Muscle of leg (tissue), 11 donors: ENCODE measurements around the gene FAF1. TPM values are rescaled to one million over a fixed set of nuclear protein-coding genes. Genes with fewer than 3 reads are reported as not detected.
"Not testable (repeated sequence)": the region's sequence is repeated elsewhere in the genome, so short reads cannot be mapped to it uniquely, and the experiment has no call there.

Source experiments
- DNase-seq: peaks from one replicate; pipeline ENCODE4 v3.0.0; 2013
- H3K27ac ChIP-seq: one replicate; pipeline ENCODE4 v1.5.1; 2013; ENCODE audit warnings: mild to moderate bottlenecking, low read length, control low read depth
- H3K27me3 ChIP-seq: one replicate; pipeline ENCODE4 v1.6.1; 2013; ENCODE audit warnings: low read length; ENCODE audit not compliant: control insufficient read depth, insufficient read depth
- H3K36me3 ChIP-seq: one replicate; pipeline ENCODE4 v1.6.1; 2013; ENCODE audit warnings: low read length; ENCODE audit not compliant: control insufficient read depth, insufficient read depth
- H3K4me1 ChIP-seq: one replicate; pipeline ENCODE4 v1.6.1; 2013; ENCODE audit warnings: low read length; ENCODE audit not compliant: control insufficient read depth, insufficient read depth
- H3K4me3 ChIP-seq: one replicate; pipeline ENCODE4 v1.5.1; 2013; ENCODE audit warnings: low read length, control low read depth
- H3K9me3 ChIP-seq: replicated peaks from 2 replicates; pipeline ENCODE4 v1.6.1; 2013; ENCODE audit warnings: low read depth, low read length; ENCODE audit not compliant: control insufficient read depth
- WGBS: methylation state at CpG from one replicate; pipeline ENCODE4 v1.1.5; 2013; ENCODE audit warnings: missing lambda C conversion rate; ENCODE audit not compliant: insufficient coverage; 5-methylcytosine and 5-hydroxymethylcytosine counted together
- polyA plus RNA-seq, 8 donors: library from polyadenylated mRNA; unstranded; fragments of 120-200 nt; gene quantifications; one replicate each; pipeline versions ENCODE4 v1.2.1 to v1.2.3, GENCODE V29; 2013; ENCODE audit warnings: inconsistent platforms in 1 of 8, low replicate concordance in 1 of 8; ENCODE audit not compliant: insufficient read length in 8 of 8, insufficient read depth in 1 of 8
- total RNA-seq: library from RNA; stranded (reverse); fragments of 120-200 nt; gene quantifications from one replicate; pipeline ENCODE4 v1.2.4, GENCODE V29; 2013

The FAF1 gene
- total and polyA plus RNA-seq, 9 donors, result 35.6 to 51.7 (median 38.6) TPM

DNA sequence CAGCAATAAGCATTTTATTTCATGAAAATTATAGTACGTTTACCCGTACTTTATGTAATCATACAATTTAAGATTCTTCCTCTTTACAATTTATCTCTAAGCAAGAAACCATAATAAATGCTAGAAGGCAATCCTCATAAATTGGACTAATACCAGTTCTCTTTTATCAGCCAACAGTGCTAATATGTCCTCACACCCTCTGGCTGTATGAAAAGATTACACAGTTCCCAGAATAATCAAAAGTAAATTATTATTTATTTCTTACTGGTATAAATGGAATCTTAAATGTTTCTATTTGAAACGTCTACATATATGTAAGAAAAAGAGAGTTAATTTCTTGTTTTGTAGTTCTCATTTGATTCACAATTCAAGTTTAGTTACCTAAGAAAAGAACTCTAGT is 6.9 kb upstream of the FAF1 start:
- Histone ChIP-seq H3K27me3 (peaks cover 2% of the 10 kb centered on the region), H3K36me3 (no peaks in the 10 kb centered on the region), H3K4me1 (peaks cover 10% of the 10 kb centered on the region), H3K27ac (no peak overlapping the region), H3K4me3 (no peak overlapping the region), H3K9me3 (no peaks in the 10 kb centered on the region)
- no peak for DNase-seq
- no CpG with 5 or more reads among the region's 3 CpGs for WGBS

DNA sequence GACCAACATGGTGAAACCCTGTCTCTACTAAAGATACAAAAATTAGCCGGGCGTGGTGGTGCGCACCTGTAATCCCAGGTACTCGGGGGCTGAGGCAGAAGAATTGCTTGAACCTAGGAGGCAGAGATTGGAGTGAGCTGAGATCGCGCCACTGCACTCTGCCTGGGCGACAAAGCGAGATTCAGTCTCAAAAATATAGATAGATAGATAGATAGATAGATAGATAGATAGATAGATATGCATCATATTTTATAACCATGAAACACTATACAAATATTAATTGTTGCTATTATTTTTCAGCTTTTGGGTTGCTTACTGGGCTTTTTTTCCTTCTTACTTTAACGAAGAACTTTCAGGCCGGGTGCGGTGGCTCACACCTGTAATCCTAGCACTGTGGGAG is 4.8 kb upstream of the FAF1 start:
- Histone ChIP-seq H3K27ac (no peak overlapping the region), H3K36me3 (no peaks in the 10 kb centered on the region), H3K9me3 (no peaks in the 10 kb centered on the region), H3K4me3 (no peak overlapping the region), H3K4me1 (peaks cover 4% of the 10 kb centered on the region), H3K27me3 (peaks cover 2% of the 10 kb centered on the region)
- WGBS, result 72% methylated on average over 2 of the region's 11 CpGs
- no peak for DNase-seq

DNA sequence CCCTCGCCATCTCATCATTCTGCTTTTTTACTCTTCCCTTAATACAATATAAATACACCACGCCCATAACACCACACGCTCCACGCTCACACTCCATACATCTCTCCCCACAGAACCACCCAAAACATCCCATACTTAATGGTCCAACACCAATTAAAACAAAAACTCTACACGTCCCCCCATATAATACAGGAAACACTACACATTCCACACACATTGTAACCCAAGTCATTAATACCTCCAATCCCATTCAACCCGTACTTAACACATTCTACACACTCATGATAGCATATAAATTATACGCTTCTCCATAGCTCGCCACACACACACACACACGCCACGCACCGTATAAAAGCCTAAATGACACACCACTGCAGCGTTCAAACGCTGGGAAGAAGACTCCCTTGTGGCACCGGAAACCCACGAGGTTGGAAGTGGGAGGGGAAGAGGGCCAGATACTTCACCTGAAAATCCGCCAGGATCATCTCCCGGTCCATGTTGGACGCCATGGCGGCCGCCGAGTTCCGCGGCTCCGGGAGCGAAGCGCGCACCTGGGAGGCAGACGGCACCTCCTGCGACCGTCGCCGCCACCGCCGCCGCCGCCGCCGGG is 659 bp downstream of the FAF1 start:
- WGBS, result 0% methylated on average over 32 of the region's 38 CpGs
- Histone ChIP-seq H3K9me3 (no peaks in the 10 kb centered on the region), H3K27ac (peak overlapping the region; percentile 72), H3K4me3 (peak overlapping the region; percentile 73), H3K36me3 (no peaks in the 10 kb centered on the region), H3K4me1 (no peaks in the 10 kb centered on the region), H3K27me3 (no peaks in the 10 kb centered on the region)
- peak; percentile 42 for DNase-seq

DNA sequence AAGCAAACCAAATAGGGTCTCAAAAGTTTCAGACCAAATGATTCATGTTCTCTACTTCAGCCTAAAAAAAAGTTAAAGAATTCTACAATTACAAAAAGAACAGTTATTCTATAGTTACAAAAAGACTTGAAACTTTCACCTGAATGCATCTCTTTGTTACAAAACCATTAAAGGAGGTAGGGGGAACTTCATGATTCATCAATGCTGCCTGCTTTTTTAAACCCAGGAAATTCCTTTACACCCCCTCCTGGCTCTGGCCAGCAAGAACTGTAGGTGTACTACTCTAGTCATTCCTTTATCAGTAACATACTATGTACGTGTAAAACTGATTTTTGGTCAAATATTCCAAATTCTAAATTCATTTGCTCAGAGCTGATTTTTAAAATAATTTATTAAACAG is 5.0 kb downstream of the FAF1 start:
- WGBS, result no CpG with 5 or more reads among the region's 1 CpG
- no peaks in the 10 kb centered on the region for H3K9me3 ChIP-seq
- H3K27me3 ChIP-seq, result no peaks in the 10 kb centered on the region
- H3K36me3 ChIP-seq, result no peaks in the 10 kb centered on the region
- no peak for DNase-seq
- no peak overlapping the region for H3K4me3 ChIP-seq
- no peak overlapping the region for H3K27ac ChIP-seq
- no peaks in the 10 kb centered on the region for H3K4me1 ChIP-seq

DNA sequence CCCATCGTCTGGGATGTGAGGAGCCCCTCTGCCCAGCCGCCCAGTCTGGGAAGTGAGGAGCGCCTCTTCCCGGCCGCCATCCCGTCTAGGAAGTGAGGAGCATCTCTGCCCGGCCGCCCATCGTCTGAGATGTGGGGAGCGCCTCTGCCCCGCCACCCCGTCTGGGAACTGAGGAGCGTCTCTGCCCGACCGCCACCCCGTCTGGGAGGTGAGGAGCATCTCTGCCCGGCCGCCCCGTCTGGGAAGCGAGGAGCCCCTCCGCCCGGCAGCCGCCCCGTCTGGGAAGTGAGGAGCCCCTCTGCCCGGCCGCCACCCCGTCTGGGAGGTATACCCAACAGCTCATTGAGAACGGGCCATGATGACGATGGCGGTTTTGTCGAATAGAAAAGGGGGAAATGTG is 7.5 kb downstream of the FAF1 start:
- H3K36me3 ChIP-seq, H3K27ac ChIP-seq, H3K27me3 ChIP-seq, DNase-seq, H3K4me1 ChIP-seq, H3K9me3 ChIP-seq, H3K4me3 ChIP-seq: not testable (repeated sequence)
- WGBS, result 90% methylated on average over 10 of the region's 31 CpGs

DNA sequence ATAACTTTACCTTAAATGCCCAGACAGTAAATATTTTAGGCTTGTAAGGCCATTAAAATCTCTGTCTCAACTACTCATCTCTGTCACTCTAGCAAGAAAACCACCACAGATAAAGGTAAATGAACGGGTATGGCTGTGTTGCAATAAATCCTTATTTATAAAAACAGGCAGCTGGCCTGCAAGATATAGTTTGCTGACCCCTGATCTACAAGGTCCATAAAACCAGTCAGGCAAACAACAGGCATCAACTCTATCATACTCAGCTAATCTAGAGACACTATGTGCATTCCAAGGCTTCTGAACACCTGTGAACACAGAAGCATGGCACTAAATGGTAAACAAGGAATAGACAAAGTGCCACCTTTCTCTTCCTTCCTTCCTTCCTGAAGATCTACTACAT is 9.7 kb downstream of the FAF1 start:
- no CpG with 5 or more reads among the region's 1 CpG for WGBS
- H3K27ac ChIP-seq, result no peak overlapping the region
- no peaks in the 10 kb centered on the region for H3K9me3 ChIP-seq
- no peaks in the 10 kb centered on the region for H3K4me1 ChIP-seq
- no peak for DNase-seq
- no peaks in the 10 kb centered on the region for H3K27me3 ChIP-seq
- no peak overlapping the region for H3K4me3 ChIP-seq
- no peaks in the 10 kb centered on the region for H3K36me3 ChIP-seq

DNA sequence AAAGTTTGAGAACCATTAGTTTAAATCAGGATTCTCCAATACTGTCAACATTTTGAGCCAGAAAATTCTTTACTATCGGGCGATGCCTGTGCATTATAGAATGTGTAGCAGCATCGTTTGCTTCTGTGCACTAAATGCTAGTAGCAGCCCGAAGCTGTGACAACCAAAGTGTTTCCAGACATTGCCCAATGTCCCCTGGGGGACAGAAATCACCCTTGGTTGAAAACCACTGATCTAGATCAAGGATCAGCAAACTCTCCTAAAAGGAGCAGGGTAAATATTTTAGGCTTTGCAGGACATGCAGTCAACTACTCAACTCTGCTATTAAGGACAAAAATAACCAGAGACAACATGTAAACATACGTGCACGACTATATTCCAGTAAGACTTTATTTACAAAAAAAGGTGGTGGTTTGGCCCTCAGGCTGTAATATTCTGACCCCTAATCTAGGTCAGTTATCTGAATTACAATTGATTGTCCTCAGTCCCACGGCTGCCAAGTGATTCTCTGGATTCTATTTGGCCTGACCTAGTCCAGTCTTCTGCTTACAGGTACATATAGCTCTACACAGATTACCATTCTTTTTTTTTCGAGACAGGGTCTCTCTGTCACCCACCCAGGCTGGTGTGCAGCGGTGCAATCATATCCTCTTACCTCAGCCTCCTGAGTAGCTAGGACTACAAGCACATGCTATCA is 10.6 kb downstream of the FAF1 start:
- Histone ChIP-seq H3K27ac (no peak overlapping the region), H3K27me3 (no peaks in the 10 kb centered on the region), H3K9me3 (no peaks in the 10 kb centered on the region), H3K36me3 (no peaks in the 10 kb centered on the region), H3K4me3 (no peak overlapping the region), H3K4me1 (no peaks in the 10 kb centered on the region)
- no peak for DNase-seq
- 90% methylated on average over 2 of the region's 9 CpGs for WGBS

DNA sequence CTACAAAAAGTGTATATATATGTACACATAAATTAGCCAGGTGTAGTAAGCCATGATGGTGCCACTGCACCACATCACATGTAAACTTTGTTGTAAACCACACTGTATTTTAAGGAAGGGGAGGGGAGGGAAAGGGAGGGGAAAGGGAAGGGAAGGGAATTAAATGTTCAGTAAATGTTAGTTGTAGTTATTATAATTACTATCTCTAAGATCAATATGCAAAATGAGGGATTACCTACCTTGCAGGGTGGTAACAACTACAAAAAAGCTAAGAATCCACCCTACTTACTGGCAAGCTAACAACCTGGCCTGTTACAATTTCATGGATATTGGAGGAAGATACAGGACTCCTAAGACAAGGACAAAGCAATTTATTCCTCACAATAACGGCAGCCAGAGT is 17.7 kb downstream of the FAF1 start:
- no peaks in the 10 kb centered on the region for H3K27me3 ChIP-seq
- no peak for DNase-seq
- H3K4me1 ChIP-seq, result no peaks in the 10 kb centered on the region
- no peak overlapping the region for H3K27ac ChIP-seq
- no peak overlapping the region for H3K4me3 ChIP-seq
- no CpG with 5 or more reads among the region's 1 CpG for WGBS
- no peaks in the 10 kb centered on the region for H3K36me3 ChIP-seq
- no peaks in the 10 kb centered on the region for H3K9me3 ChIP-seq

DNA sequence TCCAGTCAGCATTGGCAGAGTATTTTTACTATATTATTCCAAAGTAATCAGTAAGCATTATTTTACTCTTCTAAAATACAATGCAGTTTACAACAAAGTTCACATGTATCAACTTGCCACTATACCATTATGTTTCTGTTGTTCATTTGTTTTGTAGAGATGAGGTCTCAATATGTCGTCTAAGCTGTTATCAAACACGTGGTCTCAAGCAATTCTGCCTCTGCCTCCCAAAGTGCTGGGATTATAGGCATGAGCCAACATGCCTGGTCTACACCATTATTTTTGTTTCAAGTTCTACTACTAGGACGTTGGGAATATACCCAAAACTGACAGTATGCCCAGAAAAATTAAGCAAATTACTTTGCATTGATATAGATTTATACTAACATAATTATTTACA is 19.8 kb downstream of the FAF1 start:
- Histone ChIP-seq H3K27me3 (no peaks in the 10 kb centered on the region), H3K9me3 (no peaks in the 10 kb centered on the region), H3K4me1 (no peaks in the 10 kb centered on the region), H3K4me3 (no peak overlapping the region), H3K36me3 (no peaks in the 10 kb centered on the region), H3K27ac (no peak overlapping the region)
- no CpG with 5 or more reads among the region's 3 CpGs for WGBS
- DNase-seq, result no peak

DNA sequence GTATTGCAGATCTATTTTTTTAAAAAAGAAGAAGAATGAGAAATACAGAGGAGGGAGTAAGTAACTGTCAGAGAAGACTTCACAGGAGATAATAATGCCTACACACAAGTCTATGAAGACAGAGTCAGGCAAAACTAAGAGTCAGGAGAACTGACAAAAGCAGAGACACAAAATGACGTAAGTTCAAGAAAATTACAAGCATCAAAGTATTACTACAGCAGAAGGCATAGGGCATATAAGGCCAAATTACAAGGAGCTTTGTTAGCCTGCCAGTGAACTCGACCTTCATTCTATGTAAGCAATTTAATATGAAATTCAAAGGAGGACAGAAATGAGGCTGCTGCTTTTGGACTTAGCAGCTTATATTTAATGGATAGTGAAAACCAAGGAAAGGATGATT is 23.7 kb downstream of the FAF1 start:
- Histone ChIP-seq H3K4me3 (no peak overlapping the region), H3K36me3 (no peaks in the 10 kb centered on the region), H3K4me1 (no peaks in the 10 kb centered on the region), H3K9me3 (no peaks in the 10 kb centered on the region), H3K27ac (no peak overlapping the region), H3K27me3 (no peaks in the 10 kb centered on the region)
- no CpG with 5 or more reads among the region's 2 CpGs for WGBS
- no peak for DNase-seq

DNA sequence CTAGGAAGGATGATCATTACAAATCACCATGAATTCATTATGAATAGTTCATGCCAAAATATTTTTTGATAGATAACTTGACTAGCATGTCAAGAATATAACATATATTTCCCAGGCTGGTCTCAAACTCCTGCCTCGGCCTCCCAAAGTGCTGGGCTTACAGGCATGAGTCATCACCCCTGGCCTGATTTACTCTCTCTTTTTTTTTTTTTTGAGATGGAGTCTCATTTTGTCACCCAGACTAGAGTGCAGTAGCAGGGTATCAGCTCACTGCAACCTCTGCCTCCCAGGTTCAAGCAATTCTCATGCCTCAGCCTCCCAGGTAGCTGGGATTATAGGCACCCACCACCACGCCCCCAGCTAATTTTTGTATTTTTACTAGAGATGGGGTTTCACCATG is 24.8 kb downstream of the FAF1 start:
- not testable (repeated sequence) for H3K4me3 ChIP-seq, H3K36me3 ChIP-seq, H3K4me1 ChIP-seq, DNase-seq, H3K27ac ChIP-seq, H3K9me3 ChIP-seq, H3K27me3 ChIP-seq
- 100% methylated on average over 1 of the region's 2 CpGs for WGBS
